Measurements from ENCODE around the gene MVB12A. TPM values are rescaled to one million over a fixed set of nuclear protein-coding genes. Genes with fewer than 3 reads are reported as not detected.
A peak's percentile ranks its signal among the peaks of the same experiment; 100 is the strongest.

The MVB12A gene
- total and polyA plus RNA-seq, 9 of the 15 experiments (the other 6 are each of a cell fraction or from before 2014, with no cell fraction given): 1.2 to 46.2 (median 22.4) TPM

GRCh38 chr19:17469481-17470067, 49.7 kb downstream of the MVB12A start (continued):
- TF ChIP-seq FOXP1 (CRISPR knock-in tag; IDR thresholded peaks at IDR 0.05) (peak; percentile 11; the same call in 1 of the 2 replicates), ZFX (CRISPR knock-in tag; IDR thresholded peaks at IDR 0.05) (peak; percentile 85), POLR3G (IDR thresholded peaks at IDR 0.05; ENCODE audit: extremely low read depth, insufficient read length, insufficient replicate concordance) (no peak), ZNF124 (CRISPR knock-in tag; IDR thresholded peaks at IDR 0.05) (no peak), MTF1 (CRISPR knock-in tag; IDR thresholded peaks at IDR 0.05; ENCODE audit: borderline replicate concordance) (no peak), MCM5 (IDR thresholded peaks at IDR 0.05; ENCODE audit: low read depth) (no peak), ZBTB7A (IDR thresholded peaks at IDR 0.05; ENCODE audit: borderline replicate concordance, control insufficient read depth, low read depth, low read length) (no peak; the same call in 1 of the 2 replicates), SAFB (IDR thresholded peaks at IDR 0.05; ENCODE audit: borderline replicate concordance, low read depth, low read length) (peak; percentile 18; the same call in 1 of the 2 replicates), TCF7 (IDR thresholded peaks at IDR 0.05; ENCODE audit: borderline replicate concordance) (no peak), TFAP4 (CRISPR knock-in tag; IDR thresholded peaks at IDR 0.05; ENCODE audit: borderline replicate concordance) (peak; percentile 65; the same call in 1 of the 2 replicates), RBM17 (IDR thresholded peaks at IDR 0.05; ENCODE audit: borderline replicate concordance, low read depth, low read length) (no peak), CHD4 (IDR thresholded peaks at IDR 0.05; ENCODE audit: insufficient read depth, insufficient replicate concordance, low read depth, low read length, poor library complexity, severe bottlenecking) (no peak), RBM22 (IDR thresholded peaks at IDR 0.05; ENCODE audit: low read depth, low read length, poor library complexity, severe bottlenecking) (peak; percentile 42), MAX (CRISPR knock-in tag; IDR thresholded peaks at IDR 0.05) (peak; percentile 90), KHSRP (IDR thresholded peaks at IDR 0.05) (no peak), ARNT (IDR thresholded peaks at IDR 0.05) (no peak), THRB (CRISPR knock-in tag; conservative IDR thresholded peaks at IDR 0.05) (no peak), GABPA (tag; conservative IDR thresholded peaks at IDR 0.05; ENCODE audit: low read depth) (no peak), KLF16 (IDR thresholded peaks at IDR 0.05) (no peak), MBD2 (IDR thresholded peaks at IDR 0.05; ENCODE audit: borderline replicate concordance, low read depth) (0 out of 2 replicates have a peak, but pooled peaks have one; percentile 9), ZNF764 (CRISPR knock-in tag; IDR thresholded peaks at IDR 0.05; ENCODE audit: low read depth) (no peak)
- TF ChIP-seq, protein P1, sequence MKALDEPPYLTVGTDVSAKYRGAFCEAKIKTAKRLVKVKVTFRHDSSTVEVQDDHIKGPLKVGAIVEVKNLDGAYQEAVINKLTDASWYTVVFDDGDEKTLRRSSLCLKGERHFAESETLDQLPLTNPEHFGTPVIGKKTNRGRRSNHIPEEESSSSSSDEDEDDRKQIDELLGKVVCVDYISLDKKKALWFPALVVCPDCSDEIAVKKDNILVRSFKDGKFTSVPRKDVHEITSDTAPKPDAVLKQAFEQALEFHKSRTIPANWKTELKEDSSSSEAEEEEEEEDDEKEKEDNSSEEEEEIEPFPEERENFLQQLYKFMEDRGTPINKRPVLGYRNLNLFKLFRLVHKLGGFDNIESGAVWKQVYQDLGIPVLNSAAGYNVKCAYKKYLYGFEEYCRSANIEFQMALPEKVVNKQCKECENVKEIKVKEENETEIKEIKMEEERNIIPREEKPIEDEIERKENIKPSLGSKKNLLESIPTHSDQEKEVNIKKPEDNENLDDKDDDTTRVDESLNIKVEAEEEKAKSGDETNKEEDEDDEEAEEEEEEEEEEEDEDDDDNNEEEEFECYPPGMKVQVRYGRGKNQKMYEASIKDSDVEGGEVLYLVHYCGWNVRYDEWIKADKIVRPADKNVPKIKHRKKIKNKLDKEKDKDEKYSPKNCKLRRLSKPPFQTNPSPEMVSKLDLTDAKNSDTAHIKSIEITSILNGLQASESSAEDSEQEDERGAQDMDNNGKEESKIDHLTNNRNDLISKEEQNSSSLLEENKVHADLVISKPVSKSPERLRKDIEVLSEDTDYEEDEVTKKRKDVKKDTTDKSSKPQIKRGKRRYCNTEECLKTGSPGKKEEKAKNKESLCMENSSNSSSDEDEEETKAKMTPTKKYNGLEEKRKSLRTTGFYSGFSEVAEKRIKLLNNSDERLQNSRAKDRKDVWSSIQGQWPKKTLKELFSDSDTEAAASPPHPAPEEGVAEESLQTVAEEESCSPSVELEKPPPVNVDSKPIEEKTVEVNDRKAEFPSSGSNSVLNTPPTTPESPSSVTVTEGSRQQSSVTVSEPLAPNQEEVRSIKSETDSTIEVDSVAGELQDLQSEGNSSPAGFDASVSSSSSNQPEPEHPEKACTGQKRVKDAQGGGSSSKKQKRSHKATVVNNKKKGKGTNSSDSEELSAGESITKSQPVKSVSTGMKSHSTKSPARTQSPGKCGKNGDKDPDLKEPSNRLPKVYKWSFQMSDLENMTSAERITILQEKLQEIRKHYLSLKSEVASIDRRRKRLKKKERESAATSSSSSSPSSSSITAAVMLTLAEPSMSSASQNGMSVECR (CRISPR knock-in tag; IDR thresholded peaks at IDR 0.05): peak; percentile 95
